HEK293 (cell line): ENCODE results near the gene LTN1.

ENCODE experiments used
- CTCF ChIA-PET: fragments of 350-600 bp; formaldehyde crosslinking; extraction: SDS; loops from one replicate; lab custom pipeline; 2021; ENCODE audit warnings: antibody characterized with exemption; lab: Yijun Ruan, JAX
- POLR2A ChIA-PET: fragments of 300-600 bp; formaldehyde crosslinking; extraction: SDS; loops from one replicate; lab custom pipeline; 2020; ENCODE audit warnings: antibody characterized with exemption, inconsistent platforms; lab: Yijun Ruan, JAX
- H3K27ac ChIP-seq: fragments of 200-500 bp; sonication (Bioruptor generic); 2 replicates; pipeline ENCODE4 v1.5.1; 2014; ENCODE audit warnings: low read depth, low read length, control low read depth, inconsistent platforms; ENCODE audit errors: extremely low read depth
- H3K36me3 ChIP-seq, 2 experiments: fragments of 200-500 bp in 1 of 2; sonication (Bioruptor generic) in 1 of 2; 1 replicate in 1 of 2; 2 replicates in 1 of 2; pipeline ENCODE4 v1.5.1; 2014 to 2017; ENCODE audit warnings: inconsistent platforms in 2 of 2, low read length in 2 of 2; ENCODE audit not compliant: control insufficient read depth in 2 of 2, insufficient read depth in 1 of 2
- H3K4me1 ChIP-seq: fragments of 200-500 bp; sonication (Bioruptor generic); 2 replicates; pipeline ENCODE4 v1.5.1; 2014; ENCODE audit warnings: mild to moderate bottlenecking, low read length, inconsistent platforms; ENCODE audit not compliant: control insufficient read depth, insufficient read depth
- H3K4me3 ChIP-seq: 2 replicates; pipeline ENCODE4 v1.5.1; 2011; ENCODE audit warnings: low read depth, mild to moderate bottlenecking, control low read depth, low read length, moderate library complexity
- H3K9me3 ChIP-seq: fragments of 200-500 bp; sonication (Bioruptor generic); 2 replicates; pipeline ENCODE4 v1.5.1; 2014; ENCODE audit warnings: low read depth, low read length, inconsistent platforms; ENCODE audit not compliant: control insufficient read depth, insufficient read depth
- ATF2 ChIP-seq: fragments of 450-650 bp; formaldehyde crosslinking; IDR thresholded peaks from 2 replicates; pipeline ENCODE4 v1.5.1; 2016; ENCODE audit warnings: missing biosample characterization, missing genetic modification characterization, low read depth
- BCL11B ChIP-seq: fragments of 450-650 bp; formaldehyde crosslinking; IDR thresholded peaks from 2 replicates; pipeline ENCODE4 v1.5.1; 2016; ENCODE audit warnings: low read depth, missing biosample characterization, missing genetic modification characterization
- KLF16 ChIP-seq: fragments of 450-650 bp; formaldehyde crosslinking; IDR thresholded peaks from 2 replicates; pipeline ENCODE4 v1.5.1; 2017; ENCODE audit warnings: missing biosample characterization, missing genetic modification characterization
- KLF17 ChIP-seq: fragments of 450-650 bp; formaldehyde crosslinking; IDR thresholded peaks from 2 replicates; pipeline ENCODE4 v1.5.1; 2016; ENCODE audit warnings: missing biosample characterization, missing genetic modification characterization
- PATZ1 ChIP-seq: fragments of 450-650 bp; formaldehyde crosslinking; IDR thresholded peaks from 2 replicates; pipeline ENCODE4 v1.5.1; 2016; ENCODE audit warnings: missing biosample characterization, missing genetic modification characterization
- ZBTB1 ChIP-seq: fragments of 450-650 bp; formaldehyde crosslinking; IDR thresholded peaks from 2 replicates; pipeline ENCODE4 v1.5.1; 2016; ENCODE audit warnings: missing biosample characterization, missing genetic modification characterization
- ZBTB26 ChIP-seq: fragments of 450-650 bp; formaldehyde crosslinking; optimal IDR thresholded peaks from 2 replicates; pipeline ENCODE3; 2016; ENCODE audit warnings: missing biosample characterization, mild to moderate bottlenecking, missing genetic modification characterization
- ZBTB49 ChIP-seq: fragments of 450-650 bp; formaldehyde crosslinking; IDR thresholded peaks from 2 replicates; pipeline ENCODE4 v1.5.1; 2016; ENCODE audit warnings: missing biosample characterization, missing genetic modification characterization, low read depth
- ZNF211 ChIP-seq: fragments of 450-650 bp; formaldehyde crosslinking; IDR thresholded peaks from 2 replicates; pipeline ENCODE4 v1.5.1; 2016; ENCODE audit warnings: low read depth, missing biosample characterization, missing genetic modification characterization
- ZNF223 ChIP-seq: fragments of 450-650 bp; formaldehyde crosslinking; IDR thresholded peaks from 2 replicates; pipeline ENCODE4 v1.5.1; 2016; ENCODE audit warnings: missing biosample characterization, missing genetic modification characterization
- ZNF335 ChIP-seq: fragments of 450-650 bp; formaldehyde crosslinking; conservative IDR thresholded peaks from 2 replicates; pipeline ENCODE4 v1.5.1; 2016; ENCODE audit warnings: missing biosample characterization, missing genetic modification characterization
- ZNF549 ChIP-seq: fragments of 450-650 bp; IDR thresholded peaks from 2 replicates; pipeline ENCODE4 v1.5.1; 2018; ENCODE audit warnings: missing biosample characterization, missing genetic modification characterization, mild to moderate bottlenecking, inconsistent platforms, moderate library complexity
- ZNF580 ChIP-seq: fragments of 450-650 bp; formaldehyde crosslinking; IDR thresholded peaks from 2 replicates; pipeline ENCODE4 v1.5.1; 2016; ENCODE audit warnings: missing biosample characterization, missing genetic modification characterization
- ZNF639 ChIP-seq: fragments of 450-650 bp; formaldehyde crosslinking; IDR thresholded peaks from 2 replicates; pipeline ENCODE4 v1.5.1; 2016; ENCODE audit warnings: missing biosample characterization, missing genetic modification characterization
- ZNF660 ChIP-seq: fragments of 450-650 bp; IDR thresholded peaks from 2 replicates; pipeline ENCODE4 v1.5.1; 2018; ENCODE audit warnings: missing biosample characterization, mild to moderate bottlenecking, missing genetic modification characterization
- ZNF704 ChIP-seq: fragments of 450-650 bp; formaldehyde crosslinking; IDR thresholded peaks from 2 replicates; pipeline ENCODE4 v1.5.1; 2016; ENCODE audit warnings: missing biosample characterization, missing genetic modification characterization
- ZNF768 ChIP-seq: fragments of 450-650 bp; formaldehyde crosslinking; IDR thresholded peaks from 2 replicates; pipeline ENCODE4 v1.5.1; 2018; ENCODE audit warnings: missing biosample characterization, mild to moderate bottlenecking, missing genetic modification characterization
- ZNF776 ChIP-seq: fragments of 450-650 bp; formaldehyde crosslinking; IDR thresholded peaks from 2 replicates; pipeline ENCODE4 v1.5.0; 2017; ENCODE audit warnings: missing biosample characterization, missing genetic modification characterization, borderline replicate concordance
- ZSCAN18 ChIP-seq: fragments of 450-650 bp; formaldehyde crosslinking; IDR thresholded peaks from 2 replicates; pipeline ENCODE4 v1.5.1; 2016; ENCODE audit warnings: missing biosample characterization, missing genetic modification characterization
- ZSCAN23 ChIP-seq: fragments of 450-650 bp; formaldehyde crosslinking; IDR thresholded peaks from 2 replicates; pipeline ENCODE4 v1.5.1; 2016; ENCODE audit warnings: missing biosample characterization, missing genetic modification characterization
- ZSCAN4 ChIP-seq: fragments of 450-650 bp; formaldehyde crosslinking; IDR thresholded peaks from 2 replicates; pipeline ENCODE4 v1.5.1; 2017; ENCODE audit warnings: missing biosample characterization, missing genetic modification characterization

LTN1 gene

GRCh38 chr21:28992526-28993292, at the start of gene LTN1:
Gene LTN1, minus strand, starts transcription at chr21:28992877. Its CDS starts 72 bp downstream, at chr21:28992805.
- peak within 1 kb of the TSS; percentile 64 for H3K27ac ChIP-seq
- H3K4me3 ChIP-seq = peak within 1 kb of the TSS; percentile 64
- no peaks in the 10 kb centered on the region for H3K9me3 ChIP-seq
- ChIA-PET CTCF (interaction anchor here (0.7 kb wide), 1 partner anchor 242 kb away, joined by 3 read pairs; no protein-coding TSS in a partner anchor), POLR2A (interaction anchor here (0.6 to 3.7 kb wide), 13 partner anchors 10 to 308 kb away, joined by 3 to 132 read pairs (median 4); partner anchors contain the start of genes CCT8, RWDD2B and USP16)
- H3K4me1 ChIP-seq = peaks cover 2% of the 10 kb centered on the region; the same call in 1 of the 2 replicates
- H3K36me3 ChIP-seq = no peaks in the 10 kb centered on the region
- TF ChIP-seq ZNF335 (tag by site-specific recombination) = peak; percentile 28; the same call in 1 of the 2 replicates
- peak; percentile 46; the same call in 1 of the 2 replicates for TF ChIP-seq ZSCAN4 (tag by site-specific recombination)
- TF ChIP-seq ZBTB26 (tag by site-specific recombination) = peak; percentile 57
- no peak for TF ChIP-seq ZNF549
- no peak for TF ChIP-seq ZNF223 (tag by site-specific recombination)
- peak; percentile 99 for TF ChIP-seq PATZ1 (tag by site-specific recombination)
- TF ChIP-seq ZNF776 (tag by site-specific recombination) = no peak
- peak; percentile 79 for TF ChIP-seq KLF16
- TF ChIP-seq ZNF660 (tag by site-specific recombination) = peak; percentile 79
- peak; percentile 47; the same call in 1 of the 2 replicates for TF ChIP-seq ZBTB1 (tag by site-specific recombination)
- peak; percentile 96 for TF ChIP-seq KLF17
- peak; percentile 100 for TF ChIP-seq ATF2
- TF ChIP-seq ZNF704 (tag by site-specific recombination) = no peak
- TF ChIP-seq ZNF211 (tag by site-specific recombination) = no peak
- TF ChIP-seq BCL11B (tag by site-specific recombination) = peak; percentile 98
- TF ChIP-seq ZSCAN18 (tag by site-specific recombination) = no peak
- peak; percentile 100 for TF ChIP-seq ZNF639 (tag by site-specific recombination)
- peak; percentile 51; the same call in 1 of the 2 replicates for TF ChIP-seq ZNF768 (tag by site-specific recombination)
- TF ChIP-seq ZSCAN23 = peak; percentile 74
- peak; percentile 99 for TF ChIP-seq ZNF580 (tag by site-specific recombination)
- no peak for TF ChIP-seq ZBTB49 (tag by site-specific recombination)
